Measurements from ENCODE around the gene KLHL26. TPM values are rescaled to one million over a fixed set of nuclear protein-coding genes. Genes with fewer than 3 reads are reported as not detected.

Gene KLHL26
- total and polyA plus RNA-seq, 2 of the 13 experiments (the other 11 are each of a cell fraction or from before 2014, with no cell fraction given) = 1.5 to 1.7 TPM

GRCh38 chr19:18699403-18700054 lies 62.7 kb downstream of the KLHL26 start (continued):
- no peak for TF ChIP-seq ZNF274 (CRISPR knock-in tag; IDR thresholded peaks at IDR 0.05)
- TF ChIP-seq FOXM1 (CRISPR knock-in tag; IDR thresholded peaks at IDR 0.05) = no peak

GRCh38 chr19:18700501-18701249 lies 63.8 kb downstream of the KLHL26 start:
- Histone ChIP-seq H3K27ac (ENCODE audit: extremely low read length, insufficient read depth, low read length) (no peak overlapping the region), H3K79me2 (ENCODE audit: insufficient read depth, low read length) (peaks cover 28% of the 10 kb centered on the region), H3K4me3 (replicated peaks in 1 of 3; ENCODE audit: insufficient read depth in 1 of 3, low read depth in 2 of 3, low read length in 3 of 3) (no peak overlapping the region), H3K36me3 (replicated peaks in 1 of 2; ENCODE audit: control insufficient read depth in 1 of 2, insufficient read depth in 2 of 2, low read length in 2 of 2) (no peaks in the 10 kb centered on the region; a peak in 1 of 5 replicates), H3K4me1 (ENCODE audit: insufficient read depth, low read length) (no peaks in the 10 kb centered on the region), H3K9ac (ENCODE audit: insufficient read depth, low read depth, low read length) (no peak overlapping the region), H3K27me3 (ENCODE audit: control insufficient read depth in 1 of 2, insufficient read depth in 2 of 2, low read length in 2 of 2) (no peaks in the 10 kb centered on the region), H3K9me3 (ENCODE audit: low read length) (no peaks in the 10 kb centered on the region), H2AFZ (ENCODE audit: low read length) (no peak overlapping the region), H4K20me1 (ENCODE audit: insufficient read depth, low read length) (peaks cover 11% of the 10 kb centered on the region; the same call in 1 of the 2 replicates), H3K4me2 (ENCODE audit: low read depth, low read length) (no peak overlapping the region)
- DNase-seq (ENCODE audit: low spot score) = no peak
- intact Hi-C loops (cut with micrococcal nuclease; ENCODE audit: unreplicated experiment) = no loop called here
- BruUV-seq (replicated peaks) = no TSS peak
- POLR2A ChIA-PET = no interaction called here
- FAIRE-seq = no peak
- in situ Hi-C loops (cut with HindIII; ENCODE audit: extremely low pct_ligation_motif_present, low pct_unique_long_range_greater_than_20kb) = no loop called here
- WGBS (ENCODE audit: low lambda C conversion rate) = 96% methylated on average over 29 of the region's 35 CpGs
- ATAC-seq = no peak
- CTCF ChIA-PET (ENCODE audit: low intra/inter-chr PET ratio, low total read pairs) = no interaction called here
- no peak for TF ChIP-seq ZMYM2 (CRISPR knock-in tag; IDR thresholded peaks at IDR 0.05)
- no peak for TF ChIP-seq HNF4A (CRISPR knock-in tag; IDR thresholded peaks at IDR 0.05)
- TF ChIP-seq ELF3 (CRISPR knock-in tag; IDR thresholded peaks at IDR 0.05) = no peak
- TF ChIP-seq ZBTB14 (CRISPR knock-in tag; IDR thresholded peaks at IDR 0.05) = no peak
- no peak for TF ChIP-seq ZNF543 (CRISPR knock-in tag; IDR thresholded peaks at IDR 0.05)
- TF ChIP-seq GTF2F1 (IDR thresholded peaks at IDR 0.05; ENCODE audit: low read length) = no peak
- no peak for TF ChIP-seq KDM6A (CRISPR knock-in tag; IDR thresholded peaks at IDR 0.05; ENCODE audit: low read depth)
- TF ChIP-seq ZNF75D (CRISPR knock-in tag; IDR thresholded peaks at IDR 0.05; ENCODE audit: borderline replicate concordance) = no peak
- TF ChIP-seq ZBTB44 (CRISPR knock-in tag; IDR thresholded peaks at IDR 0.05) = no peak
- no peak for TF ChIP-seq TARDBP (CRISPR knock-in tag; IDR thresholded peaks at IDR 0.05)
- TF ChIP-seq ZNF605 (CRISPR knock-in tag; IDR thresholded peaks at IDR 0.05) = no peak
- no peak for TF ChIP-seq ATF7 (IDR thresholded peaks at IDR 0.05)
- no peak for TF ChIP-seq ATF7 (CRISPR knock-in tag; IDR thresholded peaks at IDR 0.05)
- no peak for TF ChIP-seq ZNF275 (CRISPR knock-in tag; IDR thresholded peaks at IDR 0.05; ENCODE audit: borderline replicate concordance)
- no peak for TF ChIP-seq NFKBIZ (CRISPR knock-in tag; IDR thresholded peaks at IDR 0.05)
